Activated T-helper 1 cell treated with anti-CD3 and anti-CD28 coated beads, Interleukin-12 subunit alpha, Interleukin-12 subunit beta, Interleukin-2, Interleukin-4 antibody, amounts not matched to agents 30 ng/mL and 10 ng/mL and 1 ng/mL, durations not matched to agents 14 hours and 24 hours and 36 hours (primary cell): ENCODE results near the gene DGKZ. TPM values are rescaled to one million over a fixed set of nuclear protein-coding genes. Genes with fewer than 3 reads are reported as not detected.

Source experiments
- DNase-seq: peaks from one replicate; pipeline ENCODE4 v3.0.0; 2021; ENCODE audit warnings: low spot score
- H3K27ac Mint-ChIP-seq: one replicate; pipeline ENCODE4 v1.8.0; 2021; ENCODE audit warnings: mild to moderate bottlenecking, mixed read lengths
- H3K27me3 Mint-ChIP-seq: one replicate; pipeline ENCODE4 v1.8.0; 2022; ENCODE audit warnings: mild to moderate bottlenecking, moderate library complexity, mixed read lengths; ENCODE audit not compliant: insufficient read depth
- H3K36me3 Mint-ChIP-seq: one replicate; pipeline ENCODE4 v1.8.0; 2021; ENCODE audit warnings: low read depth, mixed read lengths
- H3K4me1 Mint-ChIP-seq: one replicate; pipeline ENCODE4 v1.8.0; 2021; ENCODE audit warnings: low read depth, mixed read lengths
- H3K4me3 Mint-ChIP-seq: one replicate; pipeline ENCODE4 v1.8.0; 2021; ENCODE audit warnings: mild to moderate bottlenecking, moderate library complexity, mixed read lengths
- H3K9me3 Mint-ChIP-seq: one replicate; pipeline ENCODE4 v1.8.0; 2021; ENCODE audit warnings: mixed read lengths
- intact Hi-C: fragments of 100-400 bp; cut with micrococcal nuclease; formaldehyde crosslinking; loops from one replicate; pipeline ENCODE4 v1.15.1; 2024
- total RNA-seq: library from RNA; stranded (reverse); gene quantifications from 2 replicates; pipeline ENCODE4 v1.2.3, GENCODE V29; 2022

DGKZ gene
- total RNA-seq, 1 donor from 2014 or later, result 101 TPM

DNA sequence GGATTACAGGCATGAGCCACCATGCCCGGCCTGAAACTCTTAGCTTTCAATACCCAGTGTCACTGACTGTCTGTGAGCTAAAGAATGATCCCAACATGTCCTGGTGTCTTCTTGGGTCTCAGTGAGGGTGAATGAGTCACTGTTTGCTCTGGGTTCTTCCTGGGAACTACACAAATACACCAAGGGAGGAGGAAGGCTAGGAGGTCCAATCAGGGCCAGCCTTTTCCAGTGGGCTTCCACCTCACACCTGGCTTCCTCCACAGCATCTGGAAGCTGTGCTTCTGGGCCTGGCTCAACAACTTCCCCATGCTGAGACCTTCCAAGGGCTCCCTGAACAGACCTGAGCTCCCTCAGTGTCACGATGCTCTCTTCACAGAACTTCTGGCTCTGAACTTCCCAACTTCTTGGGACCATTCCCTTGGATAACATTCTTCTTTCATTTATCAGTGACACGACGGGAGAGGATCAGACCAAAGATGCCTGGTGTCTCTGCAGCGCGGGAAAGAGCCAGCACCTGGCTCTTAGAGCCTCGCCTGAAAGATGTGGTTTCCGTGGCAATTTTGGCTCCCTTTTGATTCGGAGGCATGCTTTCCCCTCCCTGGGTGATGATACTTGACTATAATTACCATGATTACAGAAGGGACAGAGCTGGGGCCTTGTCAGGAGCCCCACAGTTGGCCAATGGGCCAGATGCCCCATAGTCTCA lies 66.7 kb downstream of the DGKZ start:
- intact Hi-C loops, result no loop called here
- H3K36me3 Mint-ChIP-seq, result peaks cover 32% of the 10 kb centered on the region
- H3K27ac Mint-ChIP-seq, result no peak overlapping the region
- no peaks in the 10 kb centered on the region for H3K4me1 Mint-ChIP-seq
- no peaks in the 10 kb centered on the region for H3K9me3 Mint-ChIP-seq
- no peak overlapping the region for H3K4me3 Mint-ChIP-seq
- DNase-seq, result no peak
- H3K27me3 Mint-ChIP-seq, result no peaks in the 10 kb centered on the region

DNA sequence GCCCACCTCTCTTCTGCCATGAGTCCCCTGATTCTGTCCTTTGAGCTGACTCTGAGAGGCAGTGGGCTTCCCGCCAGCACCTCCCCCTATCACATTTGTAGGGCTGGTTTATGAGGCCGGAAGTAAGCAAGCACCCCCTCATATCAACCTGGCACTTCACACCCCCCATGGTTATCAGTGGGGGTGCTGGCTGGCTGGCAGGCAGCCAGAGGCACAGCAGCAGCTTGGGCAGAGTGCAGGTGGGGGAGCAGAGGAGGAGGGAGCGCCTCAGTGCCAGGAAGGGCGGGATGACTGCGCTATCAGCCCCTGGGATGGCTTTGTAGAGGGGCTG lies 67.2 kb downstream of the DGKZ start:
- H3K36me3 Mint-ChIP-seq, result peaks cover 31% of the 10 kb centered on the region
- H3K27me3 Mint-ChIP-seq, result no peaks in the 10 kb centered on the region
- no peaks in the 10 kb centered on the region for H3K4me1 Mint-ChIP-seq
- intact Hi-C loops, result no loop called here
- DNase-seq, result no peak
- H3K27ac Mint-ChIP-seq, result no peak overlapping the region
- H3K4me3 Mint-ChIP-seq, result no peak overlapping the region
- H3K9me3 Mint-ChIP-seq, result no peaks in the 10 kb centered on the region

DNA sequence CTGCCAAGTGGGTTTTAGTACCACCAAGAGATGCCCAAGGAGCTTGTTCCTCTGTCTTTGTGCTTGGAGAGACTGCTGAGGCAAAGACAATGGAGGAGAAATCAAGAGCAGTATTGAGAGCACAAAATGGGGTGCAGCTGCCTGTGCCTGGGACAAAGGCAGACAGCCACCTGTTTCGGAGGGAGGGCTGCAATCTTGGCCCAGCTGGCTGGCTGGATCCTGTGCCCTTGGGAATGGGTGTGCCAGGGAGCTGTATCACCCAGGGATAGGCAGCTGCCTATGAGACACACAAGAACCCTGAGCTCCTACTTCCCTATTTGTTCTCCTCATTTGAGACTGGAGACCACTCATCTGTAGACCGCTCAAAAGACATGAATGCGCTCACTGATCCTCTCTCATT lies 67.6 kb downstream of the DGKZ start:
- Mint-ChIP-seq H3K4me3 (no peak overlapping the region), H3K27ac (no peak overlapping the region), H3K4me1 (no peaks in the 10 kb centered on the region), H3K36me3 (peaks cover 28% of the 10 kb centered on the region), H3K9me3 (no peaks in the 10 kb centered on the region), H3K27me3 (no peaks in the 10 kb centered on the region)
- intact Hi-C loops, result no loop called here
- no peak for DNase-seq

DNA sequence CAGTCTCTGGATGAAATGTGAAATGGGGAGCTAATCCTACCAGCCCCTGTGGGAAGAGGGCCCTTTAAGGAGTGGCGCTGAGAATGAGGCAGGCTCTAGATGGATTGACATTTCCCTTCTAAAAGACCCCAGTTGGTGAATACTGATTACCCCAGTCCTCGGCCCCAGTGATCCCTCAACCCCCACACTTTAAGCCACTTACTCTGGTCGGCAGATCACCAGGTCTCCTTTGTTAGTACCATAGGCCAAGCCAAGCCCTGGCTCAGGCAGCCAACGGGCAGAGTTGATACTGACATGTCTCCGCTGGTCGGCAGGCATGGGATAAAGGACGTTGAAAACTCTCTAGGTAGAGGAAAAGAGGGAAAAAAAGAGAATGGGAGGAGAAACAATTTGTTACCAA lies 70.4 kb downstream of the DGKZ start:
- Mint-ChIP-seq H3K4me1 (peaks cover 8% of the 10 kb centered on the region), H3K4me3 (no peak overlapping the region), H3K9me3 (no peaks in the 10 kb centered on the region), H3K27me3 (no peaks in the 10 kb centered on the region), H3K36me3 (peaks cover 33% of the 10 kb centered on the region), H3K27ac (no peak overlapping the region)
- DNase-seq, result no peak
- intact Hi-C loops, result no loop called here

DNA sequence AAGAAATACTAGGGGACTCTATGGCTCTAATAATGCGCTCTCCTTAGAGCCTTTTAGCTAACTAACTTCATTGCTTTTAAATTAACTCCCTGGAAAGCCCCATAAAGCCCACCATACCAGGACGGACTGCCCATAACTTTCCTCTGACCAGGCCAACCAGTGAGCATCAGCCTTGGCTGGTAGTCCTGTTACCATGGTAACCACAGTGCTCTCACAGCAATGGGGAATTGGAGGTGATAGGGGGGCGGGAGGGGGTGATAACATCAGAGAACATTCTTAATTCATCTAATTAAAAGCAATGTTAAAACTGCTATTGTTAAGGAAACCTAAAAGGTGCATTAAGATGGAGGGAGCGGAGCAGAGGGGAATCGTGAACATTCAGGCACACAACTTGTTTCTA lies 71.5 kb downstream of the DGKZ start:
- intact Hi-C loops, result no loop called here
- Mint-ChIP-seq H3K27ac (no peak overlapping the region), H3K9me3 (no peaks in the 10 kb centered on the region), H3K4me1 (peaks cover 8% of the 10 kb centered on the region), H3K36me3 (peaks cover 33% of the 10 kb centered on the region), H3K4me3 (no peak overlapping the region), H3K27me3 (no peaks in the 10 kb centered on the region)
- no peak for DNase-seq

DNA sequence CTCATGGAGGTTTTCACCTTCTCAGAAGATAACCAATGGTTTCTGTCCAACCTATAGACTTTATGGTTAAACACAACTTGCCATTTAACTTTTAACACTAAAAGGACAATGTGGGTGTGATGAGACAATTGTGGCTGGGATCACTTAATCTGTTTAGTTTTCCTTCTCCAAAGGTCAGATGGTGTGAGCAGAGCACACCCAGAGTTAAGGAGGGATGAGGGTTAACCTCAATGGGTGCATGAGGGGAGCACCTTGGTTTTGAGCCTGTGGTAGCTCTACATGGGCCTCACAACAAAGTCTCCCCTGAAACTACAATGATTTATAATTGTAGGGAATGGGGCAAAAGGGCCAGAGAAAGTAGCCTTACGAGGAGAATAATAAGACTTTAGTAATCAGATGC lies 73.2 kb downstream of the DGKZ start:
- intact Hi-C loops, result no loop called here
- H3K36me3 Mint-ChIP-seq, result peaks cover 21% of the 10 kb centered on the region
- no peak overlapping the region for H3K27ac Mint-ChIP-seq
- peaks cover 8% of the 10 kb centered on the region for H3K4me1 Mint-ChIP-seq
- H3K4me3 Mint-ChIP-seq, result no peak overlapping the region
- DNase-seq, result no peak
- no peaks in the 10 kb centered on the region for H3K9me3 Mint-ChIP-seq
- no peaks in the 10 kb centered on the region for H3K27me3 Mint-ChIP-seq

DNA sequence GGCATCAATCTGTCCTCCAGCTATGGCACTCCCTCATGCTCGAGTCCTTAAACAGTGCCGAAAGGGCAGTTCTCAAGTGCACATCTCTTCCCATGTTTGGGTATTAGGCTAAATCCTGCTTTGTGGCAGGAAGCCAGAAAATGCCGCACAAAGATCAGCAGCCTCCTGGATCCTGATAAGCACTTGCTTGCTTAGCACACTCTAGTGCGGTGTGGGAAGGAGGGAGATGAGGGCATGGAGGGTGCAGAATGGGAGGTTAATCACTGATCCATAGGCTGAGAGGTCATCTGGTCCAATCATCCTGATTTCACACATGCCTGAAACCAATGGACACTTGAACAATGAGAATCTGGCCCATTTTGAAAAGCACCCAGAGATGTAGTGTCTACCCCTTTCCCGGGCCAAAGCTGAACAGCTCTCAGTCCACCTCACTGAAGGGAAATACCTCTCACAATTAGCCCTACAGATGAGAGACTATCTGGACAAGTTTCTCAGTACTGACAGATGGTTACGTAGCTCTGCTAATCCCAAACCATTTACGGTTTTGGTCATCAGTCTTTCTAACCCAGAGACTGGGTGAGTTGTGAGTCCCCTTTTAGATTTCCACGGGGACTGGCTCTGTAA lies 74.1 kb downstream of the DGKZ start:
- Mint-ChIP-seq H3K4me1 (peaks cover 8% of the 10 kb centered on the region), H3K9me3 (no peaks in the 10 kb centered on the region), H3K4me3 (no peak overlapping the region), H3K27ac (no peak overlapping the region), H3K27me3 (no peaks in the 10 kb centered on the region), H3K36me3 (peaks cover 16% of the 10 kb centered on the region)
- intact Hi-C loops, result no loop called here
- DNase-seq, result no peak

DNA sequence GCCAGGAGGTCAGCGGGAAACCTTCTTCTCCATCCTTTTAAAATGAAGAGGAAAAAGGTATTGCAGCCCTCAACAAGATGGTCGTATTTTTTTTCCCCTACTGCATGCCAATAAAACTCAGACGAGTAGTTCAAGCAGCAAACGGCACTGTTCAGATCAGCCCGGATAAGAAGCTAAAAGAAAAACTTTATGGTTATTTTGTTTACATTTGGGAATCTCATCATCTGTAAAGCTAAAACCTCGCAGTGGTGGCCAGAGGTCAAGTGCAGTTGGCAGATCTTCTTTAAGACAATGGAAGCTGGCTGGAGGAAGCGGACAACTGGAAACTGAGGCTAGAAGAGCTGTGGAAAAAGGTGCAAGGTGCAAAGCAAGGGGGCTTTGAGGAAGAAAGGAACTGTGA lies 75.3 kb downstream of the DGKZ start:
- Mint-ChIP-seq H3K9me3 (no peaks in the 10 kb centered on the region), H3K4me3 (no peak overlapping the region), H3K36me3 (peaks cover 13% of the 10 kb centered on the region), H3K4me1 (peaks cover 8% of the 10 kb centered on the region), H3K27ac (no peak overlapping the region), H3K27me3 (no peaks in the 10 kb centered on the region)
- intact Hi-C loops, result no loop called here
- no peak for DNase-seq

DNA sequence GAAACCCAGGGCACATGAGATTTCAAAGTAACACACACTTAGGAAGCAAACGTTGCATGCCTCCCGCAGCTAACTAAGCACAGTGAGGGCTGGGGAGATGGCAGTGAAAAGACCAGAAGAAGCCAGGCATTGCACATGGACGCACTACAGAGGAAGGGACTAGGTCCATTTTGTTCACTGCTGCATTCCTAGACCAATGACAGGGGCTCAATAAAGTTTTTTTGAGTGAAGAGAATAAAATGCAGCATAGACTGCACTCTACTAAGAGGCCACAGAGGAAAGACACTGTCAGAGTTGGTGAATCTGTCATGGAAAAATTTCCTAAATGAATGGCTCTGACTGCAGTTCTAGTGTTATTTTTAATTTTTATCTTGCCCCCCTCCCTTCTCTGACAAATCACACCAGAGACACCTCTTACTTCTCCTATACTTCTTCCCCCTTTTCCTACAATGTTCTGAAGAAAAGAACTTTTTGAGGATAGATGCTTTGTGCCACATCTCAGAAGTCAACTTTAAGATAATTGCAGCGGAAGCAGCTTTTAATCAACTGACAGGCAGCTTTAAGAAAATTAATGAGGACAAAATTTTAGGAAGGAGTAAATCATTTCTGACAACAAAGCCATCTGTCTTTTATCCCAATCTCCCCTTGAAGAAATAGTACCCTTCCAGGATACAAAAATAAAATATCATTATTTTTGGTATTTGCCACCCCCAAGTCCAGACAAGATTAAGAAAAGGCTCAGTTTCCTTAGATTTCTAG lies 79.1 kb downstream of the DGKZ start:
- Mint-ChIP-seq H3K36me3 (peaks cover 14% of the 10 kb centered on the region), H3K4me3 (no peak overlapping the region), H3K9me3 (no peaks in the 10 kb centered on the region), H3K4me1 (no peaks in the 10 kb centered on the region), H3K27me3 (no peaks in the 10 kb centered on the region), H3K27ac (no peak overlapping the region)
- intact Hi-C loops, result no loop called here
- no peak for DNase-seq

DNA sequence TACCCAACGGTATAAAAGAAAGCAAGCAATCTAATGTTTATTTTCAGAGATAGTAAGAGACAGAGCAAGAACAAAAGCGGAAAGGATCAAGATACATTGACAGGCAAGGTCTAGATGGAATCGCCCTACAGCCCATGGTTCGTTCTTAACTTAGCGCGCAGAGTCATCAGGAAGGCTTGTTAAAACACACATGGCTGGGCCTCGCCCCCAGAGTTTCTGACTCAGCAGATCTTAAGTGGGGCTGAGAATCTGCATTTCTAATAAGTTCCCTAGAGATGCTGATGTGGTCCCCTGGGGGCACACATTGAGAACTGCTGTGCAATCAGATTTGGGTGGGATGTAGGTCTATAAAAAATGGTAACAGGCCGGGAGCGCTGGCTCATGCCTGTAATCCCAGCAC lies 80.1 kb downstream of the DGKZ start:
- Mint-ChIP-seq H3K9me3 (no peaks in the 10 kb centered on the region), H3K27me3 (no peaks in the 10 kb centered on the region), H3K4me3 (no peak overlapping the region), H3K36me3 (peaks cover 15% of the 10 kb centered on the region), H3K4me1 (no peaks in the 10 kb centered on the region), H3K27ac (no peak overlapping the region)
- DNase-seq, result no peak
- intact Hi-C loops, result no loop called here

DNA sequence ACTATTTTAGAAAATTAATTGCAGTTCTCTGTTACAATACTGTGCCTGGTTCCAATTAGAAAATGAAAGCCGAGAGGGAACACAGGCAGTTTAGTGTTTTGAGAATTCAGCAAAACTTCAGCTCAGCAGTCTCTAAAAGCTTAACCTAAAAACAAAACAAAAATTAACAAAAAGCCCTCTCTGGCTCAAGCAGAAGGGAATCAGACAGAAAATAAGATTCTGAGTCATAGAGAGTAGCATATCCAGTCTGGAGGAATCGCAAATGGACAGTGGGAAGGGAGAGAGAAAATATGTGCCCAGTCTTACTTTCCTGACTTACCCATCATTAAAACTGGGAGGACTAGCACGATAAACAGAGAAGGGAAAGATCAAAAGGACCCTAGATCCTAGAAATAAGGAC lies 82.5 kb downstream of the DGKZ start:
- Mint-ChIP-seq H3K4me1 (no peaks in the 10 kb centered on the region), H3K9me3 (no peaks in the 10 kb centered on the region), H3K27ac (no peak overlapping the region), H3K36me3 (peaks cover 21% of the 10 kb centered on the region), H3K27me3 (no peaks in the 10 kb centered on the region), H3K4me3 (no peak overlapping the region)
- no peak for DNase-seq
- intact Hi-C loops, result no loop called here
